Caco-2 (cell line): ENCODE measurements around the gene DHRS4. TPM values are rescaled to one million over a fixed set of nuclear protein-coding genes. Genes with fewer than 3 reads are reported as not detected.

Source experiments
- BruUV-seq: library from RNA; stranded (reverse); fragments of 400-500 nt; replicated peaks from 2 replicates; lab custom pipeline; 2021; lab: Mats Ljungman, UMichigan
- CTCF ChIA-PET: fragments of 300-600 bp; sonication (Branson Sonifier 250); formaldehyde crosslinking; loops from one replicate; lab custom pipeline; 2022; ENCODE audit warnings: antibody characterized with exemption; lab: Charles Lee
- POLR2A ChIA-PET: fragments of 300-600 bp; sonication (Branson Sonifier 250); formaldehyde crosslinking; loops from one replicate; lab custom pipeline; 2022; ENCODE audit warnings: antibody characterized with exemption; lab: Charles Lee
- DNase-seq, 2 experiments: peaks; one replicate each; pipeline versions ENCODE4 v3.0.0 to v3.0.0-alpha.2; 2020 to 2022
- H3K27me3 ChIP-seq: replicated peaks from 2 replicates; pipeline ENCODE4 v1.6.0; 2011; ENCODE audit warnings: low read length; ENCODE audit not compliant: control insufficient read depth, insufficient read depth
- H3K36me3 ChIP-seq: 2 replicates; pipeline ENCODE4 v1.5.1; 2011; ENCODE audit warnings: low read length; ENCODE audit not compliant: control insufficient read depth, insufficient read depth
- H3K4me1 ChIP-seq: fragments of 250-450 bp; sonication (Bioruptor Pico); 2 replicates; pipeline ENCODE4 v1.5.1; 2020; ENCODE audit warnings: mild to moderate bottlenecking
- H3K4me3 ChIP-seq: 2 replicates; pipeline ENCODE4 v1.5.1; 2011; ENCODE audit warnings: low read depth, mild to moderate bottlenecking, control low read depth, low read length
- H3K9me3 ChIP-seq: fragments of 250-450 bp; sonication (Bioruptor Pico); 2 replicates; pipeline ENCODE4 v1.5.1; 2020; ENCODE audit warnings: mild to moderate bottlenecking, moderate library complexity
- H3K27ac Mint-ChIP-seq: one replicate; pipeline ENCODE4 v1.8.0; 2022; ENCODE audit warnings: mixed read lengths; ENCODE audit not compliant: unreplicated experiment
- H3K27me3 Mint-ChIP-seq: one replicate; pipeline ENCODE4 v1.8.0; 2022; ENCODE audit warnings: mixed read lengths; ENCODE audit not compliant: insufficient read depth, unreplicated experiment
- H3K36me3 Mint-ChIP-seq: one replicate; pipeline ENCODE4 v1.8.0; 2022; ENCODE audit warnings: mild to moderate bottlenecking, mixed read lengths; ENCODE audit not compliant: insufficient read depth, unreplicated experiment
- H3K4me1 Mint-ChIP-seq: one replicate; pipeline ENCODE4 v1.8.0; 2022; ENCODE audit warnings: low read depth, mixed read lengths; ENCODE audit not compliant: unreplicated experiment
- H3K4me3 Mint-ChIP-seq: one replicate; pipeline ENCODE4 v1.8.0; 2022; ENCODE audit warnings: mild to moderate bottlenecking, moderate library complexity, mixed read lengths; ENCODE audit not compliant: unreplicated experiment
- H3K9me3 Mint-ChIP-seq: one replicate; pipeline ENCODE4 v1.8.0; 2022; ENCODE audit warnings: mixed read lengths; ENCODE audit not compliant: unreplicated experiment
- intact Hi-C: fragments of 100-400 bp; cut with micrococcal nuclease; formaldehyde crosslinking; loops from one replicate; pipeline ENCODE4 v1.10.0; 2022; ENCODE audit not compliant: unreplicated experiment
- total RNA-seq: library from RNA; stranded (reverse); gene quantifications from 2 replicates; pipeline ENCODE4 v1.2.3, GENCODE V29; 2022
- TF ChIP-seq, protein P1 (sequence below), 2 experiments: fragments of 200-600 bp in 1 of 2; IDR thresholded peaks; 1 replicate in 1 of 2; 2 replicates in 1 of 2; pipeline versions ENCODE4 v1.5.1 to v1.8.0; 2011 to 2022; ENCODE audit warnings: antibody characterized with exemption in 1 of 2, control low read depth in 1 of 2, inconsistent platforms in 1 of 2, low read depth in 1 of 2, low read length in 1 of 2, mild to moderate bottlenecking in 1 of 2, moderate library complexity in 1 of 2; ENCODE audit not compliant: insufficient read depth in 1 of 2, severe bottlenecking in 1 of 2, unreplicated experiment in 1 of 2

The DHRS4 gene
- total RNA-seq, 1 experiment from 2014 or later, result 8.6 TPM

GRCh38 chr14:23939607-23940326 is 13.8 kb upstream of the DHRS4 start:
- BruUV-seq, result TSS peak; percentile 38
- Mint-ChIP-seq H3K36me3 (no peaks in the 10 kb centered on the region), H3K4me3 (no peak overlapping the region), H3K27me3 (no peaks in the 10 kb centered on the region), H3K27ac (no peak overlapping the region), H3K9me3 (peaks cover 10% of the 10 kb centered on the region), H3K4me1 (no peaks in the 10 kb centered on the region)
- peaks cover 5% of the 10 kb centered on the region for H3K4me1 ChIP-seq
- intact Hi-C loops, result no loop called here
- no peak overlapping the region for H3K4me3 ChIP-seq
- H3K9me3 ChIP-seq, result no peaks in the 10 kb centered on the region
- DNase-seq, result no peak
- H3K36me3 ChIP-seq, result no peaks in the 10 kb centered on the region
- ChIA-PET POLR2A (no interaction called here), CTCF (no interaction called here)
- TF ChIP-seq, protein P1, sequence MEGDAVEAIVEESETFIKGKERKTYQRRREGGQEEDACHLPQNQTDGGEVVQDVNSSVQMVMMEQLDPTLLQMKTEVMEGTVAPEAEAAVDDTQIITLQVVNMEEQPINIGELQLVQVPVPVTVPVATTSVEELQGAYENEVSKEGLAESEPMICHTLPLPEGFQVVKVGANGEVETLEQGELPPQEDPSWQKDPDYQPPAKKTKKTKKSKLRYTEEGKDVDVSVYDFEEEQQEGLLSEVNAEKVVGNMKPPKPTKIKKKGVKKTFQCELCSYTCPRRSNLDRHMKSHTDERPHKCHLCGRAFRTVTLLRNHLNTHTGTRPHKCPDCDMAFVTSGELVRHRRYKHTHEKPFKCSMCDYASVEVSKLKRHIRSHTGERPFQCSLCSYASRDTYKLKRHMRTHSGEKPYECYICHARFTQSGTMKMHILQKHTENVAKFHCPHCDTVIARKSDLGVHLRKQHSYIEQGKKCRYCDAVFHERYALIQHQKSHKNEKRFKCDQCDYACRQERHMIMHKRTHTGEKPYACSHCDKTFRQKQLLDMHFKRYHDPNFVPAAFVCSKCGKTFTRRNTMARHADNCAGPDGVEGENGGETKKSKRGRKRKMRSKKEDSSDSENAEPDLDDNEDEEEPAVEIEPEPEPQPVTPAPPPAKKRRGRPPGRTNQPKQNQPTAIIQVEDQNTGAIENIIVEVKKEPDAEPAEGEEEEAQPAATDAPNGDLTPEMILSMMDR (IDR thresholded peaks at IDR 0.05; ENCODE audit: insufficient read depth in 1 of 2, low read depth in 1 of 2, low read length in 1 of 2, severe bottlenecking in 1 of 2, unreplicated experiment in 1 of 2), result no peak
- no peaks in the 10 kb centered on the region for H3K27me3 ChIP-seq

DNA sequence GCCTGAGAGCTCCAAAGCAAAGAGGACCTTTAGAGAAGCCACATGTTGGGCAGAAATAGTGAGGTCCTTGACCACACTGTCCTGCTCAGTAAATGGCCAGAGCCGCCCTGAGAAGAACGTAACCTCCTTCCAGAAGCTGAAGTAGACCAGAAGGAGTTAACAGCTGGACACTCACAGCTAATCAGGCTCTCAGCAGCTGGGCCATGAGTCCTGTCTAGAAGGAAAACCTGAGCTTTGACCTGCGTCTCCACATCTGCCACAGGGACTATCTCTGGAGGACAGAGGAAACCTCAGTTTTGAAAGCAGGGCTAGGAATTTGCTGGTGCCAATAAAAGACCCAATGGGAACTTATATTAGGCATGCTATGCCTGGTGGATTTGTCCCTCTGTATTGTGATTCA is 12.3 kb upstream of the DHRS4 start:
- Mint-ChIP-seq H3K27me3 (no peaks in the 10 kb centered on the region), H3K36me3 (no peaks in the 10 kb centered on the region), H3K27ac (no peak overlapping the region), H3K4me1 (no peaks in the 10 kb centered on the region), H3K9me3 (peaks cover 10% of the 10 kb centered on the region), H3K4me3 (no peak overlapping the region)
- no TSS peak for BruUV-seq
- Histone ChIP-seq H3K27me3 (no peaks in the 10 kb centered on the region), H3K4me1 (peaks cover 4% of the 10 kb centered on the region), H3K36me3 (no peaks in the 10 kb centered on the region), H3K9me3 (no peaks in the 10 kb centered on the region), H3K4me3 (no peak overlapping the region)
- intact Hi-C loops, result no loop called here
- POLR2A ChIA-PET, result no interaction called here
- CTCF ChIA-PET, result no interaction called here
- TF ChIP-seq, protein P1 (IDR thresholded peaks at IDR 0.05; ENCODE audit: insufficient read depth in 1 of 2, low read depth in 1 of 2, low read length in 1 of 2, severe bottlenecking in 1 of 2, unreplicated experiment in 1 of 2), result no peak
- no peak for DNase-seq

DNA sequence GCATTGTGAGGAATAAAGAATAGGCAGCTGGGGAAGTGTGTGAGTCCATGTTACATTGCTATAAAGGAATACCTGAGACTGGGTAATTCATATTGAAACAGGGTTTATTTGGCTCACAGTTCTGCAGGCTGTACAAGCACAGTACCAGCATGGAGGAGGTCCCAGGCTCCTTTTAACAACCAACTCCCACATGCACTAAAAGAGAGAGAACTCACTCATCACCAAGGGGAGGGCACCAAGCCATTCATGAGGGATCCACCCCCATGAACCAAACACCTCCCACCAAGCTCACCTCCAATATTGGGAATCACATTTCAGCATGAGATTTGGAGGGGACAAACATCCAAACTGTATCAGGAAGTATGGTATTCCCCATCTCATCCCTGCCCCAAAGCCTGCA is 11.9 kb upstream of the DHRS4 start:
- Histone ChIP-seq H3K4me3 (no peak overlapping the region), H3K36me3 (no peaks in the 10 kb centered on the region), H3K9me3 (no peaks in the 10 kb centered on the region), H3K27me3 (no peaks in the 10 kb centered on the region), H3K4me1 (no peaks in the 10 kb centered on the region)
- no peak overlapping the region for H3K27ac Mint-ChIP-seq
- H3K4me1 Mint-ChIP-seq, result no peaks in the 10 kb centered on the region
- no TSS peak for BruUV-seq
- TF ChIP-seq, protein P1 (IDR thresholded peaks at IDR 0.05; ENCODE audit: insufficient read depth in 1 of 2, low read depth in 1 of 2, low read length in 1 of 2, severe bottlenecking in 1 of 2, unreplicated experiment in 1 of 2), result no peak
- H3K27me3 Mint-ChIP-seq, result no peaks in the 10 kb centered on the region
- no peak overlapping the region for H3K4me3 Mint-ChIP-seq
- CTCF ChIA-PET, result no interaction called here
- H3K36me3 Mint-ChIP-seq, result no peaks in the 10 kb centered on the region
- DNase-seq, result no peak
- intact Hi-C loops, result no loop called here
- peaks cover 10% of the 10 kb centered on the region for H3K9me3 Mint-ChIP-seq
- POLR2A ChIA-PET, result no interaction called here
